Kidney epithelial cell (primary cell): ENCODE measurements around the gene EEIG2. TPM values are rescaled to one million over a fixed set of nuclear protein-coding genes. Genes with fewer than 3 reads are reported as not detected.

ENCODE experiments used
- DNase-seq: peaks from one replicate; pipeline ENCODE4 v3.0.0-alpha.2; 2010; ENCODE audit warnings: low read depth
- H3K27me3 ChIP-seq: 2 replicates; pipeline ENCODE4 v1.6.0; 2011; ENCODE audit warnings: low read length; ENCODE audit not compliant: control insufficient read depth, insufficient read depth
- H3K36me3 ChIP-seq: 2 replicates; pipeline ENCODE4 v1.5.1; 2011; ENCODE audit warnings: low read length; ENCODE audit not compliant: control insufficient read depth, insufficient read depth
- H3K4me3 ChIP-seq: 2 replicates; pipeline ENCODE4 v1.5.1; 2011; ENCODE audit warnings: low read depth, mild to moderate bottlenecking, control low read depth, low read length
- CTCF ChIP-seq: IDR thresholded peaks from 2 replicates; pipeline ENCODE4 v1.5.1; 2011; ENCODE audit warnings: mild to moderate bottlenecking, moderate library complexity, low read length, control low read depth, inconsistent platforms; ENCODE audit not compliant: insufficient read depth, poor library complexity, severe bottlenecking
- total RNA-seq: library from RNA; depleted of rRNA; stranded (reverse); fragments of >200 nt; gene quantifications from 2 replicates; pipeline ENCODE4 v1.2.3, GENCODE V29; 2015

Gene EEIG2
- total RNA-seq, 1 donor from 2014 or later = 5.2 TPM

DNA sequence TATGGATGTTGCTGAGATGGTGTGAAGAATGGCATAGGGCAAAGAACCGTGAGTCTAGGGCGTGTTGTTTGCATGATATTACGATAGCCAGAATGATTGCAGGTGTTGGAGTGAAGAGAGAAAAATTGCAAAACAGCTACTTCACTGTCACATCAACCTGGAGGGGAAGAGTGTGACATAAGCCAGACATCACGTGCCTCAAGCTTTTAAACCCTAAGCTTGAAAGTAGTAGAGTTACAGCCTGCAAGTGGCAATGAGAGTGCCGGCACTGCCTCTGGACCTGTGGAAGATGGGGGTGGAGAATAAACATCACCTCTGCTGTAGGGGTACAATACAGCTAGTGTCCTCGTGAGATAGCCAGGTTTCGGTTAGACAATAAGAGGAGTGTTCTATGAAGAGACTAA, 11.1 kb downstream of the EEIG2 start:
- Histone ChIP-seq H3K27me3 (no peaks in the 10 kb centered on the region), H3K4me3 (no peak overlapping the region), H3K36me3 (no peaks in the 10 kb centered on the region)
- TF ChIP-seq CTCF = no peak
- no peak for DNase-seq

GRCh38 chr1:108572182-108572581, 12.3 kb downstream of the EEIG2 start:
- Histone ChIP-seq H3K36me3 (no peaks in the 10 kb centered on the region), H3K27me3 (no peaks in the 10 kb centered on the region), H3K4me3 (no peak overlapping the region)
- DNase-seq = no peak
- TF ChIP-seq CTCF = no peak

- H3K4me3 ChIP-seq = no peak overlapping the region
- no peaks in the 10 kb centered on the region for H3K36me3 ChIP-seq
- TF ChIP-seq CTCF = no peak
- no peak for DNase-seq
- no peaks in the 10 kb centered on the region for H3K27me3 ChIP-seq
These were observed 13.3 kb downstream of the EEIG2 start for GRCh38 chr1:108573183-108573582.

DNA sequence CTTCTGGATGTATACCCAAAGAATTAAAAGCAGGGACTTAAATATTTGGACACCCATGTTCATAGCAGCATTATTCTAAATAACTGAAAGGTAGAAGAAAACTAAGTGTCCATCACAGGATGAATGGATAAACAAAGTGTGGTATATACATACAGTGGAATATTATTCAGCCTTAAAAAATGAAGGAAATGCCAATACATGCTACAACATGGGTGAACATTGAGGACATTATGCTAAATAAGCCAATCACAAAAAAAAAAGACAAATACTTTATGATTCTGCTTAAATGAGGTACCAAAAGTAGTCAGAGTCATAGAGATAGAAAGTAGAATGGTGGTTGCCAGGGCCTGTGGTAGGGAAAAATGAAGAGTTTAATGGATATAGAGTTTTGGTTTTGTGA, 14.1 kb downstream of the EEIG2 start:
- no peak for DNase-seq

GRCh38 chr1:108575375-108575774, 15.5 kb downstream of the EEIG2 start:
- Histone ChIP-seq H3K4me3 (no peak overlapping the region), H3K36me3 (no peaks in the 10 kb centered on the region), H3K27me3 (no peaks in the 10 kb centered on the region)
- TF ChIP-seq CTCF = no peak
- no peak for DNase-seq

More for the DNA sequence above, 14.1 kb downstream of the EEIG2 start:
- H3K36me3 ChIP-seq = no peaks in the 10 kb centered on the region
- no peaks in the 10 kb centered on the region for H3K27me3 ChIP-seq
- H3K4me3 ChIP-seq = no peak overlapping the region
- no peak for TF ChIP-seq CTCF

GRCh38 chr1:108583757-108584427, 24.0 kb downstream of the EEIG2 start:
- Histone ChIP-seq H3K36me3 (no peaks in the 10 kb centered on the region), H3K4me3 (no peak overlapping the region), H3K27me3 (no peaks in the 10 kb centered on the region)
- DNase-seq = no peak
- no peak for TF ChIP-seq CTCF
